ENCODE data around the gene ZNF266. TPM values are rescaled to one million over a fixed set of nuclear protein-coding genes. Genes with fewer than 3 reads are reported as not detected.
A peak's percentile ranks its signal among the peaks of the same experiment; 100 is the strongest.

ZNF266 gene
- 10 to 100 TPM; 15.7 to 32.7 (median 21.6) TPM for total RNA-seq
- 10 to 100 TPM in 1 of 3 donors, 1 to 10 TPM in 2; 3.7 to 24.9 (median 6.6) TPM for polyA plus RNA-seq

DNA sequence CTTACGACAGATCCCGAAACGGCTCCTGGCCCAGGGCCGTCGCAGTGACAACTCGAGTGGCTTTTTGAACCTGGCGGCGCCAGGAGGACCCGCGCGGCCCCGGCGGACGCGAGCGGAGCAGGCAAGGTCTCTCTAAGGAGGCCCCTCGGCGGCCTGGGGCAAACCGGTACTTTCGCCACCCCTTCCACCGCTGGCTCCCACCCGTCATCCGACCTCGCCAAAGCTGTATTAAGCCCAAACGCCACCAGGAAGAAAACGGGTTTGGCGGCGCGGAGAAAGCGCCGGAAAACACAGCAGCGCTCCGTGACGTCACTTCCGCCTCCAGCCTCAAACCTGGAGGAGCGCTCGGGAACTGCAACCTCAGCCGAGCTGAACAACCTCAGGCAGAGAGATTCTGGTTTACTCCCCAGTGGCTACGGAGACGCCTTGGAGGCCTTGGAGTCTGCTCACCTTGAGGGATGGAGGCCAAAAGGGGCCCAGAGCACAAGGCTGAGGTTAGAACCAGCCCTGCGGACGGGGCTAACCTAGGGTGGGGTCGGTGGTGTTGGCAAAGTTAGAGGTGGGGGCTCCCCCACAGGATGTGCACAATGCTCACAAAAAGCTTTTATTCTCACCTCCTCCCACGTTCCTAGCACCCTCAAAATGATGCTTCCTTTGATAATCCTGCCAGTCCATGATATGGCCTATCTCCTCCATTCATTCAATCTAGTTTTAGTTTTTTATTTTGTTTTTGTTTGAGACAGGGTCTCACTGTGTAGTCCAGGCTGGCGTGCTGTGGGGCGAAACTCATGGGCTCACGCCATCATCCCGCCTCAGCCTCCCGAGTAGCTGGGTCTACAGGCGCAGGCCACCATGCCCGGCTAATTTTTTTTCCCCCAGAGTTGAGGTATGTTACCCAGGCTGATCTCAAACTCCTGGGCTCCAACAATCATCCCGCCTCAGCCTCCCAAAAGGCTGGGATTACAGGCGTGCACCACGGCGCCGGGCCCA, at the start of gene ZNF266:
TSS of gene ZNF266 (minus strand) at position 295 of the 990 bp plus-strand sequence. CDS start 15,484 bp downstream, outside the sequence.
- Histone ChIP-seq H3K9me3 (no peaks in the 10 kb centered on the region), H3K4me1 (peaks cover 0 to 19% (median 18%) of the 10 kb centered on the region in 4 donors), H3K36me3 (peaks cover 0 to 31% (median 12%) of the 10 kb centered on the region in 4 donors), H3K27ac (peak within 1 kb of the TSS; percentile 83 to 92 (median 86)), H3K27me3 (no peaks in the 10 kb centered on the region), H3K4me3 (peak within 1 kb of the TSS; percentile 67 to 83 (median 68))
- TF ChIP-seq EP300 (IDR thresholded peaks at IDR 0.05) (no peak), CTCF (IDR thresholded peaks at IDR 0.05) (peak; percentile 84 to 93 (median 86)), POLR2AphosphoS5 (IDR thresholded peaks at IDR 0.05) (peak; percentile 43 to 79 (median 64)), POLR2A (IDR thresholded peaks at IDR 0.05) (peak in 1 of 2 donors; percentile 21)
- DNase-seq: peak; percentile 94
- intact Hi-C loops (cut with DNase I): loop anchor here (1.0 to 10.0 kb wide), 5 partner anchors 102 to 379 kb away; partner anchors contain the start of genes FBXL12, ZNF121, ZNF426 and ZNF559
- 14 to 18% methylated on average over 56 of the region's 56 CpGs for WGBS, 2 donors

DNA sequence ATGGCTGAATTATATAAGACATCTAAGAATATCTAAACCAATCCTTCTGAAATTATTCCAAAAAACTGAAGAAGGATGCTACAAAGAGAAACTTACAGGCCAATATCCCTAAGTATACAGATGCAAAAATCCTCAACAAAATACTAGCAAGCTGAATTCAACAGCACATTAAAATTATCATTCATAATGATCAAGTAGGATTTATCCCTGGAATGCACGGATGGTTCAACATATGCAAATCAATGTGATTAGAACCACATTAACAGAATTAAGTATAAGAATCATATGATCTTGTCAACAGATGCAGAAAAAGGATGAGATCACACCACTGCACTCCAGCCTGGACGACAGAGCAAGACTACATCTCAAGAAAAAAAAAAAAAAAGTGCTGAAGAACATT, 49.8 kb upstream of the ZNF266 start:
- TF ChIP-seq CTCF (IDR thresholded peaks at IDR 0.05) (no peak), POLR2A (IDR thresholded peaks at IDR 0.05) (no peak), POLR2AphosphoS5 (IDR thresholded peaks at IDR 0.05) (no peak), EP300 (IDR thresholded peaks at IDR 0.05) (no peak)
- Histone ChIP-seq H3K27ac (no peak overlapping the region), H3K9me3 (peaks cover 0 to 28% (median 15%) of the 10 kb centered on the region in 4 donors), H3K27me3 (no peaks in the 10 kb centered on the region), H3K36me3 (no peaks in the 10 kb centered on the region), H3K4me3 (no peak overlapping the region), H3K4me1 (no peaks in the 10 kb centered on the region)
- DNase-seq: no peak
- intact Hi-C loops (cut with DNase I): no loop called here
- WGBS, 2 donors: 85 to 92% methylated on average over 2 of the region's 2 CpGs

GRCh38 chr19:9474975-9475374, 39.6 kb upstream of the ZNF266 start:
- H3K9me3 ChIP-seq: peaks cover 0 to 11% (median 8%) of the 10 kb centered on the region in 4 donors
- intact Hi-C loops (cut with DNase I): no loop called here
- no peak overlapping the region for H3K27ac ChIP-seq
- H3K4me3 ChIP-seq: no peak overlapping the region
- H3K36me3 ChIP-seq: no peaks in the 10 kb centered on the region
- TF ChIP-seq POLR2AphosphoS5 (IDR thresholded peaks at IDR 0.05): no peak
- no peak for TF ChIP-seq POLR2A (IDR thresholded peaks at IDR 0.05)
- TF ChIP-seq EP300 (IDR thresholded peaks at IDR 0.05): no peak
- H3K27me3 ChIP-seq: no peaks in the 10 kb centered on the region
- no peak for DNase-seq
- H3K4me1 ChIP-seq: no peaks in the 10 kb centered on the region

GRCh38 chr19:9467161-9467560, 31.8 kb upstream of the ZNF266 start:
- no peak for TF ChIP-seq POLR2A (IDR thresholded peaks at IDR 0.05)
- no peak for TF ChIP-seq CTCF (IDR thresholded peaks at IDR 0.05)
- no peak for TF ChIP-seq EP300 (IDR thresholded peaks at IDR 0.05)
- TF ChIP-seq POLR2AphosphoS5 (IDR thresholded peaks at IDR 0.05): no peak
- no peak for DNase-seq
- no peaks in the 10 kb centered on the region for H3K36me3 ChIP-seq
- intact Hi-C loops (cut with DNase I): no loop called here
- H3K27me3 ChIP-seq: no peaks in the 10 kb centered on the region
- H3K9me3 ChIP-seq: peaks cover 0 to 41% (median 17%) of the 10 kb centered on the region in 4 donors
- WGBS, 2 donors: 94 to 95% methylated on average over 7 of the region's 7 CpGs
- no peaks in the 10 kb centered on the region for H3K4me1 ChIP-seq
- no peak overlapping the region for H3K4me3 ChIP-seq
- H3K27ac ChIP-seq: no peak overlapping the region

- WGBS, 2 donors: 87 to 94% methylated on average over 4 of the region's 4 CpGs
- intact Hi-C loops (cut with DNase I): no loop called here
Observed at GRCh38 chr19:9461938-9462337, 26.6 kb upstream of the ZNF266 start.

More at GRCh38 chr19:9461938-9462337, 26.6 kb upstream of the ZNF266 start:
- H3K9me3 ChIP-seq: peaks cover 0 to 34% (median 21%) of the 10 kb centered on the region in 4 donors
- H3K27ac ChIP-seq: no peak overlapping the region
- H3K36me3 ChIP-seq: no peaks in the 10 kb centered on the region
- H3K4me3 ChIP-seq: no peak overlapping the region
- no peak for TF ChIP-seq POLR2AphosphoS5 (IDR thresholded peaks at IDR 0.05)
- TF ChIP-seq EP300 (IDR thresholded peaks at IDR 0.05): no peak
- TF ChIP-seq CTCF (IDR thresholded peaks at IDR 0.05): no peak
- TF ChIP-seq POLR2A (IDR thresholded peaks at IDR 0.05): no peak
- no peak for DNase-seq
- no peaks in the 10 kb centered on the region for H3K4me1 ChIP-seq
- no peaks in the 10 kb centered on the region for H3K27me3 ChIP-seq

Data from sigmoid colon (tissue), 7 donors.